Coronary artery (tissue), 2 donors: Measurements from ENCODE around the gene TUNAR.

ENCODE experiments used
- DNase-seq: peaks from one replicate; pipeline ENCODE4 v3.0.0-alpha.2; 2017; ENCODE audit warnings: low spot score
- H3K27ac ChIP-seq, 2 donors: fragments of 200-600 bp; sonication (generic); one replicate each; pipeline ENCODE4 v1.5.1; 2016 to 2019
- H3K4me3 ChIP-seq: fragments of 200-600 bp; sonication (generic); 2 replicates; pipeline ENCODE4 v1.5.1; 2016; ENCODE audit warnings: mild to moderate bottlenecking, moderate library complexity
- CTCF ChIP-seq: fragments of 200-600 bp; sonication (generic); IDR thresholded peaks from one replicate; pipeline ENCODE4 v1.5.1; 2019; ENCODE audit warnings: antibody characterized with exemption

TUNAR gene

GRCh38 chr14:95850429-95850828, 26.2 kb upstream of the TUNAR start:
- no peak overlapping the region for H3K27ac ChIP-seq
- H3K4me3 ChIP-seq: no peak overlapping the region
- DNase-seq: no peak
- TF ChIP-seq CTCF: no peak

GRCh38 chr14:95855606-95856005, 21.0 kb upstream of the TUNAR start:
- Histone ChIP-seq H3K27ac (no peak overlapping the region), H3K4me3 (no peak overlapping the region)
- no peak for DNase-seq
- TF ChIP-seq CTCF: no peak

GRCh38 chr14:95857275-95857674, 19.4 kb upstream of the TUNAR start:
- no peak for DNase-seq
- TF ChIP-seq CTCF: no peak
- H3K27ac ChIP-seq: no peak overlapping the region
- H3K4me3 ChIP-seq: no peak overlapping the region

GRCh38 chr14:95858893-95859292, 17.7 kb upstream of the TUNAR start:
- Histone ChIP-seq H3K4me3 (no peak overlapping the region), H3K27ac (no peak overlapping the region)
- no peak for DNase-seq
- TF ChIP-seq CTCF: no peak

GRCh38 chr14:95862243-95862642, 14.4 kb upstream of the TUNAR start:
- TF ChIP-seq CTCF: no peak
- Histone ChIP-seq H3K27ac (no peak overlapping the region), H3K4me3 (no peak overlapping the region)
- DNase-seq: no peak

- TF ChIP-seq CTCF: no peak
- no peak for DNase-seq
- no peak overlapping the region for H3K4me3 ChIP-seq
- no peak overlapping the region for H3K27ac ChIP-seq
Observed at GRCh38 chr14:95863295-95863694, 13.3 kb upstream of the TUNAR start.

- DNase-seq: no peak
- no peak for TF ChIP-seq CTCF
- H3K4me3 ChIP-seq: no peak overlapping the region
Observed at GRCh38 chr14:95869776-95870175, 6.9 kb upstream of the TUNAR start.

More at GRCh38 chr14:95869776-95870175, 6.9 kb upstream of the TUNAR start:
- H3K27ac ChIP-seq: no peak overlapping the region
